ENCODE results near the gene NRCAM.

The NRCAM gene

DNA sequence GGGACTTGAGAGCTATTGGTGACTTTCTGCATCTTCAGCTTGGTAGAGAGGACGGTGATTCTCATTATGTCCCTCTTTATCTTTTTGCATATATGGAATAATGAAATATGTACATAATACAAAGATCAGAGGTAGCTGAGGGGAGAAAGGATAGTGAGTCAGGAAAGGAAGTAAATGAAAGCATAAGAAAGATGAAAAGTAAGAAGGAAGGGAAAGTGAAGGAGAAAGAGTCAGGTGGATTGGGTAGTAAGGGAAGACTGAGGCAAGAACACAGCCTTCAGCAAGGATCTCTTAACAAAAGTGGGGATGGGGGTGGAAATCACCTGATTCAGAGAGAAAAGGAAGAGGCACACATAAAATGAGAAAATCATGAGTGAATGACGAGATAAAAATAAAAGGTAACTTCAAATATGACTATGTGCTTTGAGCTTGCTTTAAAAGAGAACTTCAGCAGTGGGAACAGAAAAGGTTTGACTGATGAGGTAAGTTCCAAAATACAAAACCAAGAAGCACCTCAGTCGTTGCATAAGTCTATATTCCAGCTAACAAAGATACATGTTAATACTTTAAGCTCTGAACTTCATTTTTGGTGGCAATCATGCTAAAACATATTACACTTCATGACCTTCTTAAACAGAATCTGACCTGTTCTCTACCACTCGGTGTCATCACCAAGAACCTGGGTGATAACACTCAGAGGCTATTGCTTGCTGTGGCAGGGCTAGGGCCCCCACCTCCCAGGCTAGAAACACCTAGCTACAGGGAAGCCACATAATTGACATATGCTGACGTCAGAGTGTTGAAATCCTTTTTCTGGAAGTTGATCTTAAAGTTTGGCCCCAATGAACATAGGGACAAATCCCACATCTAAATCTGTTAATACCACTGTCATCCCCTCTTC is 32.9 kb downstream of the NRCAM start:
- DNase-seq = no peak

DNA sequence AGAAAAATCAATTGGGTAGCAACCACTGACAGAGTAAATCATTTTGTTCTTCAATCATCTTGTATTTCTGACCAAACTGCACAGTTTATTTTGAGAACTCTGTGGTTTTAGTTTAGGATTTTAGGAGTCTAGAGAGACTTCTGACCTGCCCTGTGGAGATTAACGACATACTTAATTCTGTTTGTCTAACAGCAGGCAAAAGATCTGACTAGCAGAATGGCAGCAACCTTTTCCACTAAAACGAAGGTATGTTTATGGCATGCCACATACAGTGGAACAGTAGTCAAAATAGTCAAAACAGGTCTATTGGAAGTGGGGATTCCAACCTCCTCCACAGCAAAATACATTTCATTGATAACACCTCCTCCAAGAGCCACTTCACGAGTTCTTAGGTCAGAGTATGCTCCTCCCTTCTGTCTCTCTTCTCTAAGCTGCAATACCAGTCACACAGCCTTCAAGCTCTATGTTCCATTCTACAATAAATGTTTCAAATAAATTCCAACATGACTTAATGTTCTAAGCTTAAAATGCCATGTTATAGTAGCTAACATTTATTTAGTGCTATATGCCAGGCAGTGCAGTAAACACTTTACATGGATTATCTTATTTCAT is 34.4 kb downstream of the NRCAM start:
- DNase-seq = no peak

DNA sequence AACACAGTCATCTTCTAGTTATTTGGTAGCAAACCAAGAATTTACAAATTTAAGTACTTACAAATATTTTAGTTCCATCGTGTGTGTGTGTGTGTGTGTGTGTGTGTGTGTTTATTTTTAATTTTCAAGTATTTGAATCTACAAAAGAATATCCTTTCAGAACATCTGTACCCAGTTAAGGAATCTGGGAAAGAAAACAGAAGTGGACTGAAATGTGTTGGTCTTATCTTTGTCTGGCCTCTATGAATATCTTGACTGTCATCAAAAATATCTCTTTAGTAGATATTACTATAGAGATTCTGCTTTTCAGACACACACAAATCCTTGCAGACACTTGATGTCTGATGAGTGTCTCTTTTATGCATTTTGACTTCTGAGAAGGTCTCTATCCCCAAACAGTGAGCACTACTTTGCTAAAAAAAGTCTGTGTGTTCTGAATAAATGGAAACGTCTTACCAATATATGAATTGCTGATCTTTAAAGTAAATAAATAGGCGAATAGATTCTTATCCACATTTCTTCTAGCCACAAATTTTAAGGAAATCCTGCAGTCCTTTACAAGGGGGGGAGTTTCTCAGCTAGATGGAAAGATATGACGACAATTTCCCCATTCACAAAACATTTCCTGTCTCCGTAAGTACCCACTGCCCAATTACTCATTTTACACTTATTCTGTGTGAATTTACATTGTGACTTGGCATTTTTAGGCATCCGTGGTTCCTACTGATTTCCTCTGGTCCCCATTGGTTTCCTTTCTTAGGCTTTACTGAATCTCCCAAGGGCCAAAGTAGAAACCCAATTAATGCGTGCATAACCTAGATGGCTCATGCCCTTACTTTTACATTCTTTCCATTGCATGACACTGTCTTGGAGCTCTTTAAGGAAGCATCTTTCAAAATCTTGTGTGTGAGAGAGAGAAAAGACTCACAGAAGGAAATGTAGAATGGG is 36.0 kb downstream of the NRCAM start:
- no peak for DNase-seq

DNA sequence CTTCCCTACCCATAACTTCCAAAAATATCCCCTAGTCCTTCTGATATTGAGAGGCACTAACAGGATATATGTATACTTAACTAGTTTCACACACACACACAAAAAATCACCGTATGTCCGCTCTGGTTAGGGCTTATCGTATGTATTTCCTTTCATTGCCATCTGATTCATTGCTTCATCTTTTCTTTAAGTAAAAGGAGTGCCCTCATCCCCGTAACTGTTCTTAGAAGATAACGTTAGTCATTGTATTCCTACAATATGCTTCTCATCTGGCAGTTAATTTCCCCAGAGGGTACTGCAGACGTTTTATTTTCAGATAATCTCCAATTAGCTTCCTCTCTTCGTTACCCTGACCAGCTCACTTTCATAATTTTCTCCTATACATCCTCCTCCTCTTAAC is 37.3 kb downstream of the NRCAM start:
- no peak for DNase-seq

DNA sequence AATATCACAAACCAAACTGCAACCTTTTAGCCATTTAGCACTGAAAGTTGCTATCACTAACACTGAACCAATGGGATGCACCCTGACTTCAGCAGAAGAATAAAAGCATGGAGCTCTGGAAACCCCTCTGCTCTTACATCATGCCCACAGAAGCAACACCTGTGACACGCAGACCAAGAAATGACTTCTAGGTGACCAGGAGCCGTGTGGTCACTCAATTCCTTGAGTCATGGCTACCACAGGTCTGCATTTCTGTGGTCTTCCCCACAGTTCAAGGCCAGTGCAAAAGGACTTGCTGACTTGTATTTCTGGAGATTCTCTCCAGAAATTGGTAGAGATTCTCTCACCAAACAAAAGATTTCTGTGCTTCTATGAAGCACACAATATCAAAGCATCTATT is 38.3 kb downstream of the NRCAM start:
- no peak for DNase-seq

DNA sequence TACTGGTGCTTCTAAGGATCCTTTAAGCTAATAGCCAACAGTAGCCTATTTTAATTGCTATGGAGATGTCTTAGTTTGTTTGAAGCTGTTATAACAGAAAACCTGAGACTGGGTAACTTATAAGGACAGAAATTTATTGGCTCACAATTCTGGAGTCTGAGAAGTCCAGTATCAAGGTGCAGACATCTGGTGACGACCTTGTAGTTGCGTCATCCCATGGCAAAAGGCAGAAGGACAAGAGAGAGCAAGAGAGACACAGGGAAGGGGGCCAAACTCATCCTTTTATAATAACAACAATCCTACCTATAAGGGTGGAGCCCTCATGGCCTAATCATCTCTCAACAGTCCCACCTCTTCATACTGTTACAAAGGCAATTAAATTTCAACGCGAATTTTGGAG is 39.1 kb downstream of the NRCAM start:
- DNase-seq = no peak

DNA sequence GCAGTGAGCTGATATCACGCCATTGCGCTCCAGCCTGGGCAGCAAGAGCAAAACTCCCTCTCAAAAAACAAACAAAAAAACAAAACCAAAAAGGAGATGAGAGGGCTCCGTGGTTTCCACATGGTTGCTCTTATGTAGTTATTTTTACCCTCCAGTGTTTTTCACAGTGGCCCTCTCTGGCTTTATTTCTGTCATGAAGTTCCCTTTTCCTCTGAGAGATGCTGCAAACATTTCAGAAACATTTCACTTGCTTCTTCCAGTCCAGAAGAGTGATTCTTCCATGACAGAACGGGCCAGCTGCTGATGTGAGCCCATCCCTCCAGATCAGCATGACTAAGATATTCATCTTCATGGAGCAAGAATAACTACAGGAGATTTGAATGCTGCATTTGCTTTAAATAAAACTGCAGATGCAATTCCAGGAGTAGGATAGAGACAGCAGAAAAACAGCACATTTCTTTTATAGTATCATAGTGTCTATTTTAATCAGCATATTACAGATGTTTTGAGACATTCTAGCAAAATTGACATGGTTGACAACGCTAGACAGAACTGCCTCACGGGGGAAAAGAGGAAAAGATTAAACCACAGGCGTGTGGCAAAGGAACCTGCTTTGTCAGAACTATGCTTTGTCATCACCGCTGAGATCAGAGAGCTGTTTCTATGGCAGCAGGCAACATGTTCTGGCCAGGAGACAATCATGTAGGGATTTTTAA is 40.3 kb downstream of the NRCAM start:
- DNase-seq = no peak

DNA sequence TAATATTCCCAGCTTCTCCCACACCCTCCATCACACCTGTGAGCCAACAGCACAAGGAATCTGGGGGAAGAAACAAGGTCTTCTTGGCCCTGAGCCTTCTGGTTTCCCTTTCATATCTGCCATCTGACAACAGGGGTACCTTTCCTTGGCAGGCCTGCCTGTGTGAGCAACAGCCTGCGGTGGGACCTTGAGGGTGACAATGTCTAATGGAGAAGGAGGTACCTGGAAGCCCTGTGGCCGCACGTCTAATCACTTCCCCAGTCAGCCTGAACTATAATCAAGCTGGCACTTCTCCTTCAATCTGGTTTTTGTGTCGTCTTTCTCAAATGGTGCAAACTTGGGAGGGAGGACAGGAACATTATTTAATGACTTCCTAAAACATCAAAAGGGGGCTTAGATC is 41.2 kb downstream of the NRCAM start:
- DNase-seq = no peak

DNA sequence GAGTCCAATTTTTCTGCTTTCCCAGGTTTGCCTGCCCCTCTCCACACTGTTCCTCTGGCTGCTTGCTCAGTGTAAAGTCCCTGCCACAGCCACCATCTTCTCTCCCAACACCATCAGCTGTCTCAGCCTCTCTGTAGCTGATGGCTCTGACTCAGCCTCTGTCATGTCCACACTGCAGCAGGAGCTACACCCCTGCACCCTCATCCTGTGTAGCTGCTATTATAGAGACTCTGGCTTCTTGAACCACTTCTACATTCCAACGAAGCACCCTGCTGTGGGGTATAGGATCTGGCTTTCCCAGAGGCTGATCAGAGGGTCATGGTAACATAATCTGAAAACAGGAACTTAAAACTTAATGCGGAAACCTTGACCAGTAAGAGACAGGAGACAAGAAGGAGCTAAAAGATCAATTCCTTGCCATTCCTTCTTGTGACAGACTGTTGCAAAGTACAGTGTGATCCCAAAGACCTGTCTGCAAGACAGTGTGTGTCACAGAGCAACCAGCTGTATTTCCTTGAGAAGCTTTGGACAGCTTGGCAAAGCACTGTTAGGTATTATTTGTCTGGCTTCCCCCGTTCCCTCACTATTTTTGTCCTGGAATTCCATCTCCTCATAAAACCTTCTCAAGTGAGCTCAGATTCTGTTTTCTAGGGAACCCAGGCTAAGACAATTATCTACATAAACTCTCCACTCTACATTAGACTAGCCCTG is 42.3 kb downstream of the NRCAM start:
- DNase-seq = no peak

DNA sequence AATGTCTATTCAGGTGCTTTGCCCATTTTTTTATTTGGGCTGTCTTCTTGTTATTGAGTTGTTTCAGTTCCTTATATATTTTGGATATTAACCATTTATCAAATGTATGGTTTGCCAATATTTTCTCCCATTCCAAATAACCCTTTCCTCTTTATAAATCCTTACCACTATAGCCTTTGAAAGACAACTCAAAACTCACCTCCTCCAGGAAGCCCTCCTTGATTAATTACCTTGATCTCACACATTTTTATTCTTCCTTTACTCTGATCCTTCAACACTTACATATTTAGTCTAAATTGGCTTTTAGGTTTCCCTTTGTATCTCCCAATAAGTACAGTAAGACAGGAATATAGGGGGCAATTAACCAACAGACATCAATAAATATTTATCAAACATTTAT is 42.9 kb downstream of the NRCAM start:
- no peak for DNase-seq

DNA sequence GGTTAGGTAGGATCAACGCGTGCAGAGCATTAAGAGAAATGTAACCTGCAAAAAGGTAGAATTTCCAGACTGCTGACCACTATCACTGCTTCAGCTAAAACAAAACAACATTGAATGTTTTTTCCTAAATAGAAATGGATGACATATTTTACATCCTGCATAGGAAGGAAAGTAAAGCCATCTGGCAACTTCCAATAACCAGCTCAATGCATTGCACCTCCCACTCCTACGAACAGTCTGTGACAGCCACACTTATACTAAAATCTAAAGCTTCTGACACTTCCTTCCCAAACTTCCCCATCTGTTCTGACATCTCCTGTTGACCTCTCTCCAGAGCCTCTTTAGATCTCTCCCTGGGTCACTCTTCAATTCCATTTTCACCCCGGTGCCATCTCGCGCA is 47.1 kb downstream of the NRCAM start:
- DNase-seq = no peak

DNA sequence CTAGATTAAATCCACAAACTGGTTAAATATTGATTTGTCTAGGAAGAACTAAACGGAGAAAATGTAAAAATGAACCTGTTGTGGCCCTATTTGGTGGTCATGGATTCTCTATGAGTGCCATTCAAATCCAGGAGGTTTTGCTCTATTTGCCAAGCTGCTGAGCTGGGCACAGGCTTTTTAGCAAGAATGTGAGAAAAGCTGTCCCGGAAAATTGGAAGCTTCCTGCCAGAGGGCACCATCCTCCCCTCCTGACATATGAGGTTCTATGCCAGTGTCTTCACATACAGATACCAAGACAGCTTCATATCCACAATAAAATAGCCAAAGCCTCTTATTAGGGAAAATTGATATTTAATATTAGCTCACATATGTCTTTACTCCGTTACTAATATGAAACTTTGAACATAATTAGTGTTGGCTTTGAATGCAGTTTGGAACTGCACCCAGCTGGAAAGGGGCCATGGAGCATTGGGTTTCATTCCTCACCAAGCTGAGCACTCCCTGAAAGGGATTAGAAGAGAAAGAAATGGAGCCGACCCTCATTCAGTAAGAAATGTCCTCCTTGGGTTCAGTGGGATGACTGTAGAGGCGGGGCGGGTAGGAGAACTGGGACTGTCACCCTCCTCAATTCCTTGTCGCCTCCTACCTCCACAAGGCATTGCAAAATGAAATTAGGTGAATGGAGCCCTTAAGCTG is 47.8 kb downstream of the NRCAM start:
- no peak for DNase-seq

DNA sequence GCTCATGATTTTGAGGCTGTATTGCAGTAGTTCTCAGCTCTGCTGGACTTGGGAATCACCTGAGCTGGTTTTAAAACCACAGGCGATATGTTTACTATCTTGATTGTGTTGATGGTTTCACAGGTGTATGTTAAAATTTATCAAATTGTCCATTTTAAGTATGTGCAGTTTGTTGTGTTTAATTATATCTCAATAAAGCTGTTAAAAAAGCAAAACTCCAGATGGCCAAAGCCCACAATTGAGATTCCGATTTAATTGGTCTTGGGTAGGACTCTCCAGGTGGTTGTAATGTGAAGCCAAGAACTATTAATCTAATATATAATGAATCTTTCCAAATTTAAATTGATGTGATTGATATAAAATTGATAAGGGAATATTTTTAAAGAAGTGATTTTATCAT is 48.6 kb downstream of the NRCAM start:
- DNase-seq = no peak

DNA sequence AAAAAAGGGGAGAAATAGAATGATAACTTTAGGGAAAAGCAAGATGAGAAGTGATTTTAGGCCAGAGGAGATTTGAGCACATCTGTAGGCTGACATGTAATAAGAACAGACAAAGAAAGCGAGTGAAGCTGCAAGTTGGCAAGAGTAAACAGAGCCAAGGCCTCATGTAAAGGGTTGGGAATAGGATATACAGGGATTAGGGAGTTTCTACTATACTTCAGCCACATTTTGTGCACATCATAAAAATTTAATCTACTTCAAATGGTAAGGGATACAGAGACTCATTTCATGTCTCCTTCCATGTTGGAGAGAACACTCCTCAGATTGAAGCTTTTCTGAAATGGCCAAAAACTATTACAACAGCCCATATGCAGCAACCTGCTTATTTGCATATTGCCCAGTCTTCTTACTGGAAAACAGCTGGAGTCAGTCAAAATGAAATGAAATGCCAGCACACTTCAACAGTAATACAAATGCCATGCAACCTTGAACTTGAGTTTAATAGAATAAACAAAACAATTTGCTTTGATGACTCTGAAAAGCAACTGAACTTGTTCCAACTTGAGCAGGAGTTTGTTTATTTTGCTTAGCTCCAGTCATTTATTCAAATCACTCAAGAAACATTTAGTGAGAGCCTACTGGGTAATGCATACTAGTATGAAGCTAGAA is 49.9 kb downstream of the NRCAM start:
- DNase-seq = no peak

DNA sequence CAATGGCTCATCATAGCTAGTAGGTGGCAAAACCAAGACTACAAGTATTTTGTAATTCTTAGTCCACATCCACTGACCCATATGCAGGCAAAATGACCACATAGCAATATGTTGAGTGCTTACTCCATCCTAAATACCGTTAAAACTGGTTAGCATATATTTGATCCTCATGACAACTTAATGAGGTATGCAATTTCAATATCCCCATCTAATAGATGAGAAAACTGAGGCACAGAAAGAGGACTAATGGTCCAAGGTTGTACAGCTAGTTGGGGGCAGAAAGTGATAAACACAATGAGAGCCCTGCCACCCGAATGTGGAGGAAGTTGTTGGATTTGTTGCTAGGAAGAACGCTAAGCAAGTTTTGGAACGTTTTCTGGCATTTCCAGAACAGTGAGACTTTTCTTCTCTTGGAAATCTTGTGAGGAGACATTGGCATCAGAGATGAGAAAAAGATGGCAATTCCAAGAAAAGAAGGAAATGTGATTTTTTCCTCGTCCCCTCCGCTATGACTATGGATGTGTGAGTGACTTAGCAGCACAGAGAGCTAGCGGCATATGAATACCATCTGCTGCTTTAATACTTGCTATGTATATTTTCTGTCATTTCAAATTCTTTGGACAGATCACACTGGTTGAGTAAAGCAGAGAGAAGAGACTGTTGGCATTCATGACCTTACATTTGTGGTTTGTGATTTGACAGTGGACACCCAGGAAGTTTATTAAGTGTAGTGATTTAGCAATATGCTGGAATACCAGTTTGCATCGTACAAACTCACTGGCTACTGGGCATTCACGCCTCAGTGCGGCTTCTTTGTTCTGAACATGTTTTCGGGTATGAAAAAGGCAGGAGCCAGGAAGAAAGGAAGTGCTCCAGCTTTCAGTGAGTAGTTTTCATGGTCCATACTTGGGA is 51.5 kb downstream of the NRCAM start:
- DNase-seq = no peak

DNA sequence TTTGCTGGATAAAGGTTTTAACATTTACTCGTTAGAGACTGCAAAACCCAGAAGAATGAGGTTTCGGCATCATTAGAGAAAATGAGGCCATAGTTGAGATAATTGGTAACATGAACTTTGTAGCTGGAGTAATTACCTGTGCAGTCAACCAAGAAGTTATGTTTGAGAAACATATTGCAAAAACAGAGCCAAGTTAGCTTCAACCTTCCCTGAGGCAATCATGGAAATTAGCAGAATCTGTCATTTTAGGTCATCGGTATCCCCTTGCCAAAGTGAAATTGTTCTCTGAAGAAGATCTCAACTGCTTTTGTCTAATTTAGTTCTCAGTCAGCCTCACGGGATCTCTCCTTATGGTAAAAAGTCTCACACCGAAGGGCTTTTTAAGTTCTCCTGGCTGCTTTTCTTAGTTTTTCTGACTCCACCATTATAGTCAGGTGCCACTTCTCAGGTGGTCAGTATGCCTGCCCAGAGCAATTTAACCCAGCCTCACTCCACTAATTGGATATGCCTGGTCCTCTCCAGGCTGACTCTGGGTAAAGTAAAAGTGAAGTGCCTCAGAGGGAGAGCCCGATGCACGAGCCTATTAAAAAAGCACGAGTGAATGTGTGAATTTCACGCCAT is 52.5 kb downstream of the NRCAM start:
- no peak for DNase-seq

DNA sequence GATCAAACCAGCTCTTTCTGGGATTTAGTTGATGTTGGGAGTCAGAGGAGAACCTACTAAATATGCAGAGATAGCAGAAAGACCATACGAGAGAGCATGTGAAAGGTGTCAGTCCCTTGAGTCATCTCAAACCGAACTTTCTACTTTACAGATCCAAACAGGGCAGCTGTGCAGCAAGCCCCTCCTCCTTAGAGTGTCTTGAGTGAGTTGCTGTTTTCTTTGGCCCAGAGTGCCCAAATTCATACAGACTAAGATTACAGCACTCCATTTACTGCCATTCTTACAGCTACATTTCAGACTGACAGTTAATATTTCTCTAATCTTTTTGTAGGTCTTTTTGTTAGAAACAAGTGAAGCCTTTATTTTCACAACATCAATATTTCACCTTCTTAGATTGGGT is 53.4 kb downstream of the NRCAM start:
- DNase-seq = no peak

DNA sequence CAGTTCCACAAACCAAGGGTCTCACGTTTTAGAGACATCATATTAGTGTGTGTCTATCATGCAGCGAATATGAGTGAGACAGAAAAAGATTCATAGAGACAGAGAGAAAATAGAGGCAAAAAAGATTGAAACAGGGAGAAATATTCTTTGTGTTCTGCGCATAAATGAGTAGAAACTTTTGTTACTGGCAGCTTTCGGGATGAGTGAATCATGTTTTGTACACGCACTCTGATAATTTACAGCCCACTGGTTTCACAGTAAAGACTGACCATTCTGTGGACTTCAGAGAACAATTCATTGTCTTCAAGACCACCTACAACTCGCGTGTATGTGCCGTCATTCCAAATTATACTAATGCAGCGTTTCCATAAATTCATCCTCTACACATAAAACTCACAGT is 60.2 kb downstream of the NRCAM start:
- no peak for DNase-seq

DNA sequence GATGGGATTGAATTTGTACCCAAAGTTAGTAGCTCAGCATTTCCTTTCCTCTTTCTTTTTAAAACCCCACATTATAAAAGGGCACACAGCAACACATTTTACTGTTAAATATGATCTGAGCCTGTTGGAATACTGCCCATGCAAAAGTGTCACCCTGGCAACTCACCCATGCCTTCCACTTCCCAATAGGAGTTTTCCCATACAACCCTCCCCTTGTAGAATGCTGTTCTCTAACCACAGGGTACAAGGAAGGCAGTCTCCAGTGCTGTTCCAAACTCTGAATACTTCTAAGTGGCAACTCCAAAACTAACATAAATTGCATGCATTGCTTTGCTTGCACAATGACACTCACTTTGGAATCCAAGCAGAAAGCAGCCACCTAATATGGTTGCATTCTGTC is 60.8 kb downstream of the NRCAM start:
- DNase-seq = no peak

Measured in stimulated activated naive CD4-positive, alpha-beta T cell treated with Interleukin-2 at 50 U/mL for 16 hours (primary cell).